BE2C (cell line): ENCODE measurements around the gene TDP1.

Experiments used
- DNase-seq: peaks from one replicate; pipeline ENCODE4 v3.0.0-alpha.2; 2020
- H3K27me3 ChIP-seq: fragments of 250-450 bp; sonication (Bioruptor Pico); 2 replicates; pipeline ENCODE4 v1.5.1; 2020; ENCODE audit warnings: mild to moderate bottlenecking
- H3K36me3 ChIP-seq: fragments of 250-450 bp; sonication (Bioruptor Pico); 2 replicates; pipeline ENCODE4 v1.5.1; 2020; ENCODE audit warnings: mild to moderate bottlenecking
- H3K4me1 ChIP-seq: fragments of 250-450 bp; sonication (Bioruptor Pico); 2 replicates; pipeline ENCODE4 v1.5.1; 2020
- H3K4me3 ChIP-seq: 2 replicates; pipeline ENCODE4 v1.5.1; 2011; ENCODE audit warnings: low read depth, low read length
- H3K9me3 ChIP-seq: fragments of 250-450 bp; sonication (Bioruptor Pico); 2 replicates; pipeline ENCODE4 v1.5.1; 2020
- TF ChIP-seq, protein P1 (sequence below): IDR thresholded peaks from 2 replicates; pipeline ENCODE4 v1.5.1; 2012; ENCODE audit warnings: mild to moderate bottlenecking, low read depth, low read length

The TDP1 gene

DNA sequence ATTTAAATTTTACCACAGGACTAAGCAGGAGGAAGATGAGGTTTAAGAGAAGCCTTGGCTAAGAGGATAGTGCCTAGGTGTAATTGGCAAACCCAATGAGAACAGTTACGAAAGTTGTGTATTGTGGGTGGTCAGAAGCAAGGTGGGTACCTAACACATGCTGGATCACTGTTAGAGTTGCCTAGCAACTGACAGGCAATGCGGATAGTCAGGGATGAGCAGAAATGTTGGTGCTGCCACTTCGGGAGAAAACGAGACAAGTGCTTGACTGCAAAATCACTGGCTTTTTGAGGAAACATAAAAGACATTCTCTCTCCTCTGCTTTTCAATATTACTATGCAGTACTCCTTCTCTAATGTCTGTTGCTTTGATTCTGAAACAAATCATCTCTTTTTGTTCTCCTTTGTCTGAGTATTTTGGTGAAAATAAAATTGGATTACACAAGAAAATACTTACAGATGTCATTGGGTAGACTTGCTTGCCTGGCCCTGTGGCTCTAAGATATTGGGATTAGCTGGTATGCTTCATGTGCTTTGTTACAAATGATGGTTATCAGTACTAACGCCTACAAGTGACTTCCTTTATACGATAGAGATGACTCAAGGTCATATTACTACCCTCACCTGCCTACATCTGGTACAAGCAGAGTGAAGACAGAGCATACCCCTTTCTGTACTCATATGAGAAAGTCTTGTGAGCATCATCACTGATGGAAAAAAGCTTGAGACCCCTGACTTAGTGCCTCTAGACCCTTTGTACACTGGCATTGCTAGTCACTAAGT is 48.0 kb downstream of the TDP1 start:
- TF ChIP-seq, protein P1, sequence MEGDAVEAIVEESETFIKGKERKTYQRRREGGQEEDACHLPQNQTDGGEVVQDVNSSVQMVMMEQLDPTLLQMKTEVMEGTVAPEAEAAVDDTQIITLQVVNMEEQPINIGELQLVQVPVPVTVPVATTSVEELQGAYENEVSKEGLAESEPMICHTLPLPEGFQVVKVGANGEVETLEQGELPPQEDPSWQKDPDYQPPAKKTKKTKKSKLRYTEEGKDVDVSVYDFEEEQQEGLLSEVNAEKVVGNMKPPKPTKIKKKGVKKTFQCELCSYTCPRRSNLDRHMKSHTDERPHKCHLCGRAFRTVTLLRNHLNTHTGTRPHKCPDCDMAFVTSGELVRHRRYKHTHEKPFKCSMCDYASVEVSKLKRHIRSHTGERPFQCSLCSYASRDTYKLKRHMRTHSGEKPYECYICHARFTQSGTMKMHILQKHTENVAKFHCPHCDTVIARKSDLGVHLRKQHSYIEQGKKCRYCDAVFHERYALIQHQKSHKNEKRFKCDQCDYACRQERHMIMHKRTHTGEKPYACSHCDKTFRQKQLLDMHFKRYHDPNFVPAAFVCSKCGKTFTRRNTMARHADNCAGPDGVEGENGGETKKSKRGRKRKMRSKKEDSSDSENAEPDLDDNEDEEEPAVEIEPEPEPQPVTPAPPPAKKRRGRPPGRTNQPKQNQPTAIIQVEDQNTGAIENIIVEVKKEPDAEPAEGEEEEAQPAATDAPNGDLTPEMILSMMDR, result no peak
- Histone ChIP-seq H3K27me3 (no peaks in the 10 kb centered on the region), H3K4me1 (no peaks in the 10 kb centered on the region), H3K9me3 (no peaks in the 10 kb centered on the region), H3K4me3 (no peak overlapping the region), H3K36me3 (0 out of 2 replicates have a peak, but pooled peaks cover 6% of the 10 kb centered on the region)
- DNase-seq, result no peak

- Histone ChIP-seq H3K4me1 (no peaks in the 10 kb centered on the region), H3K4me3 (no peak overlapping the region), H3K27me3 (no peaks in the 10 kb centered on the region), H3K9me3 (no peaks in the 10 kb centered on the region), H3K36me3 (peaks cover 8% of the 10 kb centered on the region)
- DNase-seq, result no peak
- TF ChIP-seq, protein P1, result no peak
Measured at GRCh38 chr14:90005441-90005840, 49.7 kb downstream of the TDP1 start.

GRCh38 chr14:90005939-90006530 is 50.3 kb downstream of the TDP1 start:
- TF ChIP-seq, protein P1, result no peak
- H3K9me3 ChIP-seq, result no peaks in the 10 kb centered on the region
- no peaks in the 10 kb centered on the region for H3K4me1 ChIP-seq
- DNase-seq, result no peak
- peaks cover 8% of the 10 kb centered on the region for H3K36me3 ChIP-seq
- no peaks in the 10 kb centered on the region for H3K27me3 ChIP-seq
- no peak overlapping the region for H3K4me3 ChIP-seq

GRCh38 chr14:90017371-90017770 is 61.6 kb downstream of the TDP1 start:
- Histone ChIP-seq H3K4me3 (no peak overlapping the region), H3K27me3 (no peaks in the 10 kb centered on the region), H3K4me1 (no peaks in the 10 kb centered on the region), H3K36me3 (peaks cover 22% of the 10 kb centered on the region), H3K9me3 (no peaks in the 10 kb centered on the region)
- DNase-seq, result no peak
- TF ChIP-seq, protein P1, result no peak

DNA sequence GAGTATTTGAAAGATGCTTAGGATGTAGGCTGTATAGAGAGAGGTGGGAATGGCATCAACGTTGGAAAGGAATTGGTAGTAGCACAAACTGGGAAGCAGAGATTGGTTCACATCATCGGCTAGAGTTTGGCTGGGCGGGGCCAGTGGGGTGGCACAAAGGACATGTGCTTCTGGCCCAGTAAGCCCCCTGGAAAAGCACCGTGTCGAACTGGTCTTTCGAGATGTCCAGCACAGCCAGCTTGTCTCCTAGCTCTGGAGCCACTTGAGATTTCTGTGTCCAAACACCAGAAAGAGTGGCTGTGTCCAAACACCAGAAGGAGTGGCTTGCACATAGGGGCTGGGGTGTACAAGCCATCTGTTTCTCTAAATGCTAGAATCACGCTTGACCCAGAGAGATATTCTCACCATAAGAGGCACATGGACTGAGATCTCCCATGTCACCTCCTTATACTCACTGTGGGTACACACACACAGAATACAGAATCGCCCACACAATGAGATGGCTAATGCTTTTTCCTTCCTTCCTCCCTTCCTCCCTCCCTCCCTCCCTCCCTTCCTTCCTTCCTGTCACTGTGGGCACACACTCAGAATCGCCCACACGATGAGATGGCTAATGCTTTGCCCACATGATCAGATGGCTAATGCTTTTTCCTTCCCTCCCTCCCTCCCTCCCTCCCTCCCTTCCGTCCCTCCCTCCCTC is 64.2 kb downstream of the TDP1 start:
- Histone ChIP-seq H3K27me3 (no peaks in the 10 kb centered on the region), H3K4me3 (no peak overlapping the region), H3K4me1 (no peaks in the 10 kb centered on the region), H3K36me3 (peaks cover 23% of the 10 kb centered on the region), H3K9me3 (no peaks in the 10 kb centered on the region)
- DNase-seq, result no peak
- TF ChIP-seq, protein P1, result no peak
